Natural killer cell (primary cell): ENCODE results near the gene MAN1C1. TPM values are rescaled to one million over a fixed set of nuclear protein-coding genes. Genes with fewer than 3 reads are reported as not detected.

Source experiments
- ATAC-seq, 3 donors: fragments of 150-1000 bp in 2 of 3; fragments of 200-7000 bp in 1 of 3; cut with Tn5 transposase; 1 replicate in 1 of 3; 2 replicates in 2 of 3; pipeline ENCODE4 v1.10.0; 2021; ENCODE audit warnings: mild to moderate bottlenecking in 2 of 3, moderate library complexity in 2 of 3
- DNase-seq, 2 donors: peaks; one replicate each; pipeline versions ENCODE4 v3.0.0 to v3.0.0-alpha.2; 2013 to 2021; ENCODE audit warnings: mixed read lengths in 1 of 2
- H3K27ac ChIP-seq: one replicate; pipeline ENCODE4 v1.5.1; 2013; ENCODE audit warnings: mild to moderate bottlenecking, low read length
- H3K27me3 ChIP-seq: one replicate; pipeline ENCODE4 v1.6.1; 2013; ENCODE audit warnings: low read length; ENCODE audit not compliant: control insufficient read depth, insufficient read depth
- H3K36me3 ChIP-seq: one replicate; pipeline ENCODE4 v1.6.1; 2013; ENCODE audit warnings: low read length; ENCODE audit not compliant: control insufficient read depth, insufficient read depth
- H3K4me1 ChIP-seq: one replicate; pipeline ENCODE4 v1.6.1; 2013; ENCODE audit warnings: low read length; ENCODE audit not compliant: control insufficient read depth, insufficient read depth
- H3K4me3 ChIP-seq: one replicate; pipeline ENCODE4 v1.5.1; 2013; ENCODE audit warnings: low read length
- H3K9me3 ChIP-seq: one replicate; pipeline ENCODE4 v1.6.1; 2013; ENCODE audit warnings: low read length; ENCODE audit not compliant: control insufficient read depth, insufficient read depth
- H3K27ac Mint-ChIP-seq, 2 donors: one replicate each; pipeline ENCODE4 v1.8.0; 2022; ENCODE audit warnings: mild to moderate bottlenecking in 2 of 2, mixed read lengths in 2 of 2, moderate library complexity in 1 of 2
- H3K27me3 Mint-ChIP-seq, 2 donors: one replicate each; pipeline ENCODE4 v1.8.0; 2022; ENCODE audit warnings: low read depth in 2 of 2, mixed read lengths in 2 of 2
- H3K36me3 Mint-ChIP-seq: one replicate; pipeline ENCODE4 v1.8.0; 2022; ENCODE audit warnings: mixed read lengths
- H3K4me1 Mint-ChIP-seq, 2 donors: one replicate each; pipeline ENCODE4 v1.8.0; 2022; ENCODE audit warnings: mixed read lengths in 2 of 2
- H3K4me3 Mint-ChIP-seq: one replicate; pipeline ENCODE4 v1.8.0; 2022; ENCODE audit warnings: mild to moderate bottlenecking, moderate library complexity, mixed read lengths
- H3K9me3 Mint-ChIP-seq, 2 donors: one replicate each; pipeline ENCODE4 v1.8.0; 2022; ENCODE audit warnings: mixed read lengths in 2 of 2
- CTCF ChIP-seq: fragments of 200-600 bp; IDR thresholded peaks from one replicate; pipeline ENCODE4 v1.8.0; 2022; ENCODE audit warnings: antibody characterized with exemption
- WGBS: methylation state at CpG from one replicate; pipeline ENCODE4 v1.1.7; 2013; ENCODE audit warnings: missing lambda C conversion rate; ENCODE audit not compliant: insufficient coverage; 5-methylcytosine and 5-hydroxymethylcytosine counted together
- intact Hi-C: fragments of 100-400 bp; cut with micrococcal nuclease; formaldehyde crosslinking; loops from one replicate; pipeline ENCODE4 v1.14.2; 2022
- total RNA-seq, 4 donors: library from RNA; stranded (reverse); fragments of 120-200 nt in 1 of 4; gene quantifications; one replicate each; pipeline versions ENCODE4 v1.2.3 to v1.2.4, GENCODE V29; 2013 to 2022

MAN1C1 gene
- total RNA-seq, 3 donors from 2014 or later (not counting 1 experiment from before 2014, with no cell fraction given), result 3.6 to 7.5 (median 7.1) TPM

- WGBS, result 94% methylated on average over 19 of the region's 19 CpGs
- no peaks in the 10 kb centered on the region for H3K36me3 ChIP-seq
- Mint-ChIP-seq H3K4me1 (peaks cover 0 to 4% of the 10 kb centered on the region in 2 donors), H3K9me3 (no peaks in the 10 kb centered on the region), H3K27ac (no peak overlapping the region), H3K36me3 (no peaks in the 10 kb centered on the region), H3K27me3 (peaks cover 0 to 5% of the 10 kb centered on the region in 2 donors), H3K4me3 (no peak overlapping the region)
- H3K27ac ChIP-seq, result no peak overlapping the region
- DNase-seq (no peak), ATAC-seq (no peak)
- H3K9me3 ChIP-seq, result no peaks in the 10 kb centered on the region
- no peaks in the 10 kb centered on the region for H3K4me1 ChIP-seq
- H3K4me3 ChIP-seq, result no peak overlapping the region
- H3K27me3 ChIP-seq, result no peaks in the 10 kb centered on the region
- intact Hi-C loops, result no loop called here
- no peak for TF ChIP-seq CTCF
Measured at GRCh38 chr1:25685938-25686665, 69.5 kb downstream of the MAN1C1 start.

GRCh38 chr1:25687221-25688017 is 70.8 kb downstream of the MAN1C1 start:
- ATAC-seq, result no peak
- no peaks in the 10 kb centered on the region for H3K36me3 Mint-ChIP-seq
- no peaks in the 10 kb centered on the region for H3K27me3 ChIP-seq
- no peak overlapping the region for H3K4me3 Mint-ChIP-seq
- H3K4me1 Mint-ChIP-seq, result peaks cover 0 to 4% of the 10 kb centered on the region in 2 donors
- H3K36me3 ChIP-seq, result no peaks in the 10 kb centered on the region
- H3K27me3 Mint-ChIP-seq, result peaks cover 0 to 5% of the 10 kb centered on the region in 2 donors
- H3K27ac Mint-ChIP-seq, result no peak overlapping the region
- no peak overlapping the region for H3K27ac ChIP-seq
- no peak for DNase-seq
- no peak for TF ChIP-seq CTCF
- intact Hi-C loops, result no loop called here
- H3K4me3 ChIP-seq, result no peak overlapping the region
- H3K9me3 ChIP-seq, result no peaks in the 10 kb centered on the region
- WGBS, result 87% methylated on average over 2 of the region's 6 CpGs
- H3K9me3 Mint-ChIP-seq, result no peaks in the 10 kb centered on the region
- no peaks in the 10 kb centered on the region for H3K4me1 ChIP-seq

- Mint-ChIP-seq H3K27me3 (no peaks in the 10 kb centered on the region), H3K27ac (no peak overlapping the region), H3K4me1 (no peaks in the 10 kb centered on the region), H3K9me3 (no peaks in the 10 kb centered on the region), H3K4me3 (no peak overlapping the region), H3K36me3 (no peaks in the 10 kb centered on the region)
- 93% methylated on average over 9 of the region's 9 CpGs for WGBS
- no peaks in the 10 kb centered on the region for H3K36me3 ChIP-seq
- intact Hi-C loops, result no loop called here
- DNase-seq (no peak), ATAC-seq (no peak)
- no peak overlapping the region for H3K4me3 ChIP-seq
- H3K27ac ChIP-seq, result no peak overlapping the region
- no peaks in the 10 kb centered on the region for H3K4me1 ChIP-seq
- no peaks in the 10 kb centered on the region for H3K27me3 ChIP-seq
- H3K9me3 ChIP-seq, result no peaks in the 10 kb centered on the region
- no peak for TF ChIP-seq CTCF
Measured at GRCh38 chr1:25688390-25689119, 72.0 kb downstream of the MAN1C1 start.
